H9 (cell line): ENCODE measurements around the gene P2RX7. TPM values are rescaled to one million over a fixed set of nuclear protein-coding genes. Genes with fewer than 3 reads are reported as not detected.

ENCODE experiments used
- DNase-seq: peaks from one replicate; pipeline ENCODE4 v3.0.0-alpha.2; 2017
- H2AFZ ChIP-seq: one replicate; pipeline ENCODE4 v1.6.1; 2013; ENCODE audit warnings: mild to moderate bottlenecking, low read length, control low read depth, moderate library complexity
- H2AK5ac ChIP-seq: 2 replicates; pipeline ENCODE4 v1.6.1; 2013; ENCODE audit warnings: low read length, control low read depth, mixed read lengths; ENCODE audit not compliant: insufficient read length
- H2BK120ac ChIP-seq: one replicate; pipeline ENCODE4 v1.6.1; 2013; ENCODE audit warnings: low read depth, mild to moderate bottlenecking, low read length, control low read depth, inconsistent platforms; ENCODE audit not compliant: poor library complexity, severe bottlenecking
- H2BK12ac ChIP-seq: 2 replicates; pipeline ENCODE4 v1.6.1; 2013; ENCODE audit warnings: low read length, control low read depth, mixed read lengths, low read depth; ENCODE audit not compliant: insufficient read length
- H2BK15ac ChIP-seq: 2 replicates; pipeline ENCODE4 v1.6.1; 2013; ENCODE audit warnings: low read depth, low read length, control low read depth
- H2BK20ac ChIP-seq: one replicate; pipeline ENCODE4 v1.6.1; 2013; ENCODE audit warnings: low read depth, mild to moderate bottlenecking, low read length, control low read depth, inconsistent platforms; ENCODE audit not compliant: poor library complexity, severe bottlenecking
- H2BK5ac ChIP-seq: 2 replicates; pipeline ENCODE4 v1.6.1; 2013; ENCODE audit warnings: low read length, control low read depth, mixed read lengths; ENCODE audit not compliant: insufficient read length
- H3K14ac ChIP-seq: 2 replicates; pipeline ENCODE4 v1.6.1; 2013; ENCODE audit warnings: low read length, control low read depth; ENCODE audit not compliant: insufficient read depth
- H3K18ac ChIP-seq: 2 replicates; pipeline ENCODE4 v1.6.1; 2013; ENCODE audit warnings: low read depth, mild to moderate bottlenecking, mixed read lengths, low read length, control low read depth; ENCODE audit not compliant: insufficient read length
- H3K23ac ChIP-seq: 2 replicates; pipeline ENCODE4 v1.6.1; 2013; ENCODE audit warnings: low read length, control low read depth, mixed read lengths, low read depth; ENCODE audit not compliant: insufficient read length
- H3K23me2 ChIP-seq: 2 replicates; pipeline ENCODE4 v1.6.1; 2013; ENCODE audit warnings: low read depth, mild to moderate bottlenecking, mixed read lengths, low read length, control low read depth; ENCODE audit not compliant: insufficient read length, poor library complexity, severe bottlenecking
- H3K27ac ChIP-seq: 2 replicates; pipeline ENCODE4 v1.5.1; 2013; ENCODE audit warnings: low read length, control low read depth, mixed read lengths, low read depth; ENCODE audit not compliant: insufficient read length
- H3K27me3 ChIP-seq: 2 replicates; pipeline ENCODE4 v1.6.1; 2013; ENCODE audit warnings: low read length, control low read depth, inconsistent platforms; ENCODE audit not compliant: insufficient read depth
- H3K4ac ChIP-seq: 2 replicates; pipeline ENCODE4 v1.6.1; 2013; ENCODE audit warnings: low read depth, mild to moderate bottlenecking, control low read depth, inconsistent platforms, low read length, moderate library complexity
- H3K4me1 ChIP-seq: 2 replicates; pipeline ENCODE4 v1.6.1; 2013; ENCODE audit warnings: low read length, control low read depth, inconsistent platforms; ENCODE audit not compliant: insufficient read depth
- H3K4me2 ChIP-seq: 2 replicates; pipeline ENCODE4 v1.6.1; 2013; ENCODE audit warnings: low read length, control low read depth, mixed read lengths; ENCODE audit not compliant: insufficient read length, insufficient read depth
- H3K56ac ChIP-seq: 2 replicates; pipeline ENCODE4 v1.6.1; 2013; ENCODE audit warnings: low read depth, mild to moderate bottlenecking, mixed read lengths, low read length, control low read depth; ENCODE audit not compliant: insufficient read length
- H3K79me1 ChIP-seq: 2 replicates; pipeline ENCODE4 v1.6.1; 2013; ENCODE audit warnings: low read depth, mild to moderate bottlenecking, moderate library complexity, low read length, control low read depth, inconsistent platforms; ENCODE audit not compliant: insufficient read depth, poor library complexity, severe bottlenecking
- H3K79me2 ChIP-seq: 2 replicates; pipeline ENCODE4 v1.6.1; 2013; ENCODE audit warnings: low read length, control low read depth, inconsistent platforms; ENCODE audit not compliant: insufficient read depth
- H3K9ac ChIP-seq: 2 replicates; pipeline ENCODE4 v1.6.1; 2013; ENCODE audit warnings: low read length, control low read depth, mixed read lengths; ENCODE audit not compliant: insufficient read length; ENCODE audit errors: extremely low read depth
- H3K9me3 ChIP-seq: one replicate; pipeline ENCODE4 v1.6.1; 2013; ENCODE audit warnings: low read depth, low read length, inconsistent platforms; ENCODE audit not compliant: control insufficient read depth
- H3T11ph ChIP-seq: one replicate; pipeline ENCODE4 v1.6.1; 2013; ENCODE audit warnings: mild to moderate bottlenecking, low read length, control low read depth, inconsistent platforms
- H4K20me1 ChIP-seq: one replicate; pipeline ENCODE4 v1.6.1; 2013; ENCODE audit not compliant: control insufficient read depth, insufficient read length, insufficient read depth
- H4K5ac ChIP-seq: 2 replicates; pipeline ENCODE4 v1.6.1; 2013; ENCODE audit warnings: low read depth, mild to moderate bottlenecking, mixed read lengths, low read length, control low read depth; ENCODE audit not compliant: insufficient read length
- H4K8ac ChIP-seq: replicated peaks from 2 replicates; pipeline ENCODE4 v1.6.1; 2013; ENCODE audit warnings: low read length, control low read depth, mixed read lengths, low read depth; ENCODE audit not compliant: insufficient read length
- H4K91ac ChIP-seq: 2 replicates; pipeline ENCODE4 v1.6.1; 2013; ENCODE audit warnings: low read depth, mild to moderate bottlenecking, moderate library complexity, mixed read lengths, low read length, control low read depth; ENCODE audit not compliant: insufficient read length
- H3K27ac Mint-ChIP-seq, 3 experiments: 2 replicates in 2 of 3; 3 replicates in 1 of 3; pipeline ENCODE4 v1.8.0; 2020 to 2021; ENCODE audit warnings: mixed read lengths in 3 of 3, mild to moderate bottlenecking in 1 of 3, moderate library complexity in 1 of 3
- H3K27me3 Mint-ChIP-seq: 2 replicates; pipeline ENCODE4 v1.8.0; 2021; ENCODE audit warnings: low read depth, mild to moderate bottlenecking, moderate library complexity, mixed read lengths
- H3K36me3 Mint-ChIP-seq, 3 experiments: 2 replicates in 2 of 3; 3 replicates in 1 of 3; pipeline ENCODE4 v1.8.0; 2020 to 2021; ENCODE audit warnings: low read depth in 3 of 3, mixed read lengths in 3 of 3; ENCODE audit not compliant: insufficient read depth in 1 of 3
- H3K4me1 Mint-ChIP-seq, 2 experiments: 2 replicates each; pipeline ENCODE4 v1.8.0; 2020; ENCODE audit warnings: mixed read lengths in 2 of 2
- H3K4me3 Mint-ChIP-seq, 2 experiments: 2 replicates in 1 of 2; 3 replicates in 1 of 2; pipeline ENCODE4 v1.8.0; 2020 to 2021; ENCODE audit warnings: mild to moderate bottlenecking in 2 of 2, mixed read lengths in 2 of 2, moderate library complexity in 1 of 2
- H3K9me3 Mint-ChIP-seq, 2 experiments: 2 replicates in 1 of 2; 3 replicates in 1 of 2; pipeline ENCODE4 v1.8.0; 2020; ENCODE audit warnings: mild to moderate bottlenecking in 2 of 2, mixed read lengths in 2 of 2, moderate library complexity in 1 of 2
- WGBS: extraction: QIAGEN DNeasy Blood & Tissue Kit; methylation state at CpG from one replicate; pipeline ENCODE4 v1.1.7; 2013; ENCODE audit warnings: missing lambda C conversion rate, low lambda C conversion rate, mixed read lengths; ENCODE audit not compliant: insufficient read length; ENCODE audit errors: extremely low coverage; 5-methylcytosine and 5-hydroxymethylcytosine counted together
- total RNA-seq: library from RNA; stranded (reverse); gene quantifications from 2 replicates; pipeline ENCODE4 v1.2.1, GENCODE V29; 2021
- TF ChIP-seq, protein P1 (sequence below): fragments of 200-600 bp; sonication (generic); conservative IDR thresholded peaks from 3 replicates; pipeline ENCODE4 v1.8.0; 2021; ENCODE audit warnings: antibody characterized with exemption, mild to moderate bottlenecking

Gene P2RX7
- total RNA-seq, 1 experiment from 2014 or later, result 0.09 TPM

DNA sequence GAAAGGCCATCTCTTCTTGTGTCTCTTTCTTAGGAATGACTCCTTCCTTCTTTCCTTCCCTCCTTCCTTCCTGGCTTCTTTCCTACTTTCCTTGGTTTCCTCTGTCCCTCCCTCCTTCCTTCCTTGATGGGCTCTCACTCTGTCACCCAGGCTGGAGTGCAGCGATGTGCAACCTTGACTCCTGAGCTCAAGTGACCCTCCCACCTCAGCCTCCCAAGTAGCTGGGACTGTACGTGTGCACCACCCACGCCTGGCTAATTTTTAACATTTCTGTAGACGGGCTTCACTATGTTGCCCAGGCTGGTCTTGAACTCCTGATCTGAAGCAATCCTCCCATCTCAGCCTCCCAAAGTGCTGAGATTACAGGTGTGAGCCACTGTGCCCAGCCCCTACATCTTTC is 10.9 kb upstream of the P2RX7 start:
- Histone ChIP-seq H3K18ac (no peak overlapping the region), H3K27me3 (no peaks in the 10 kb centered on the region), H3K4me1 (no peaks in the 10 kb centered on the region), H2BK5ac (no peak overlapping the region), H3K4me2 (no peak overlapping the region), H2BK12ac (no peak overlapping the region), H4K91ac (no peak overlapping the region), H3K9me3 (no peaks in the 10 kb centered on the region), H3K79me1 (no peaks in the 10 kb centered on the region), H3K23ac (no peak overlapping the region), H3T11ph (no peak overlapping the region), H4K20me1 (no peaks in the 10 kb centered on the region), H3K9ac (no peak overlapping the region), H3K14ac (no peak overlapping the region), H2AK5ac (no peak overlapping the region), H3K23me2 (no peaks in the 10 kb centered on the region), H3K56ac (no peak overlapping the region), H3K4ac (no peak overlapping the region), H4K5ac (no peak overlapping the region), H3K79me2 (no peaks in the 10 kb centered on the region), H4K8ac (no peak overlapping the region), H2BK15ac (no peak overlapping the region), H2AFZ (no peak overlapping the region), H2BK20ac (no peak overlapping the region), H2BK120ac (no peak overlapping the region), H3K27ac (no peak overlapping the region)
- WGBS, result no CpG with 5 or more reads among the region's 4 CpGs
- peaks cover 41% of the 10 kb centered on the region for H3K27me3 Mint-ChIP-seq
- no peak for DNase-seq
- H3K36me3 Mint-ChIP-seq, result no peaks in the 10 kb centered on the region
- H3K4me3 Mint-ChIP-seq, result no peak overlapping the region
- TF ChIP-seq, protein P1, sequence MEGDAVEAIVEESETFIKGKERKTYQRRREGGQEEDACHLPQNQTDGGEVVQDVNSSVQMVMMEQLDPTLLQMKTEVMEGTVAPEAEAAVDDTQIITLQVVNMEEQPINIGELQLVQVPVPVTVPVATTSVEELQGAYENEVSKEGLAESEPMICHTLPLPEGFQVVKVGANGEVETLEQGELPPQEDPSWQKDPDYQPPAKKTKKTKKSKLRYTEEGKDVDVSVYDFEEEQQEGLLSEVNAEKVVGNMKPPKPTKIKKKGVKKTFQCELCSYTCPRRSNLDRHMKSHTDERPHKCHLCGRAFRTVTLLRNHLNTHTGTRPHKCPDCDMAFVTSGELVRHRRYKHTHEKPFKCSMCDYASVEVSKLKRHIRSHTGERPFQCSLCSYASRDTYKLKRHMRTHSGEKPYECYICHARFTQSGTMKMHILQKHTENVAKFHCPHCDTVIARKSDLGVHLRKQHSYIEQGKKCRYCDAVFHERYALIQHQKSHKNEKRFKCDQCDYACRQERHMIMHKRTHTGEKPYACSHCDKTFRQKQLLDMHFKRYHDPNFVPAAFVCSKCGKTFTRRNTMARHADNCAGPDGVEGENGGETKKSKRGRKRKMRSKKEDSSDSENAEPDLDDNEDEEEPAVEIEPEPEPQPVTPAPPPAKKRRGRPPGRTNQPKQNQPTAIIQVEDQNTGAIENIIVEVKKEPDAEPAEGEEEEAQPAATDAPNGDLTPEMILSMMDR, result no peak
- H3K9me3 Mint-ChIP-seq, result no peaks in the 10 kb centered on the region
- no peaks in the 10 kb centered on the region for H3K4me1 Mint-ChIP-seq
- H3K27ac Mint-ChIP-seq, result no peak overlapping the region
